Pancreas (tissue), 10 donors: ENCODE results near the gene SMYD3. TPM values are rescaled to one million over a fixed set of nuclear protein-coding genes. Genes with fewer than 3 reads are reported as not detected.

Experiments
- ATAC-seq, 4 donors: fragments of 200-7000 bp; cut with Tn5 transposase; one replicate each; pipeline versions ENCODE4 v1.8.0 to v1.9.1; 2020; ENCODE audit warnings: mild to moderate bottlenecking in 4 of 4, moderate library complexity in 4 of 4
- DNase-seq, 6 donors: peaks; one replicate each; pipeline ENCODE4 v3.0.0-alpha.2; 2020
- FAIRE-seq: peaks from 2 replicates; lab custom pipeline; 2012; peaks lifted over from hg19 to GRCh38; lab: Jason Lieb, UNC
- H3K27ac ChIP-seq, 4 donors: fragments of 200-600 bp; sonication (generic); 1 replicate in 3 of 4; 2 replicates in 1 of 4; pipeline versions ENCODE4 v1.5.0 to v1.8.0; 2020
- H3K27me3 ChIP-seq, 4 donors: fragments of 200-600 bp; one replicate each; pipeline ENCODE4 v1.8.0; 2021
- H3K36me3 ChIP-seq, 3 donors: fragments of 200-600 bp; sonication (generic) in 1 of 3; one replicate each; pipeline versions ENCODE4 v1.5.0 to v1.8.0; 2020 to 2021
- H3K4me1 ChIP-seq, 3 donors: fragments of 200-600 bp; one replicate each; pipeline ENCODE4 v1.8.0; 2021
- H3K4me3 ChIP-seq, 4 donors: fragments of 200-600 bp; sonication (generic) in 2 of 4; one replicate each; pipeline versions ENCODE4 v1.5.0 to v1.8.0; 2020 to 2021
- H3K9me3 ChIP-seq, 4 donors: fragments of 200-600 bp; one replicate each; pipeline ENCODE4 v1.8.0; 2021
- WGBS, 2 donors: extraction: QIAGEN DNeasy Blood & Tissue Kit; methylation state at CpG; one replicate each; pipeline ENCODE4 v1.1.7; 2013; 5-methylcytosine and 5-hydroxymethylcytosine counted together
- intact Hi-C, 3 donors: fragments of 100-400 bp; cut with DNase I; formaldehyde crosslinking; loops; one replicate each; pipeline versions ENCODE4 v1.11.1 to v1.14.2; 2022
- polyA plus RNA-seq, 2 donors: library from polyadenylated mRNA; stranded (reverse); fragments of 200-250 nt; gene quantifications; one replicate each; pipeline ENCODE4 v1.2.3, GENCODE V29; 2013
- total RNA-seq, 6 donors: library from RNA; stranded (reverse); fragmentation: NEBNext Ultra II Directional in 4 of 6; extraction: Animal tissue kit (Norgen Biotek cat#: 25700) in 4 of 6; gene quantifications; one replicate each; pipeline versions ENCODE4 v1.2.1 to v1.2.4, GENCODE V29; 2021 to 2023
- TF ChIP-seq, protein P1 (sequence below), 4 donors: fragments of 200-600 bp; sonication (generic) in 3 of 4; IDR thresholded peaks; one replicate each; pipeline versions ENCODE4 v1.5.0 to v1.8.0; 2021; ENCODE audit warnings: antibody characterized with exemption in 4 of 4
- donor health status: healthy with polysubstance abuse.
- donor health status: DM: no; HTN: no; CAD: no; lungs with moderate emphysema.
- donor health status: DM: no; HTN: no; CAD: no.
- donor health status: control.
- donor health status: control.
- donor health status: Bipolar disorder and iron deficiency.
- donor health status: DM: yes; HTN: yes; CAD: no.
- donor health status: DM: no; HTN: no; CAD: no.
- donor health status: DM: no; HTN: no; CAD: no.
- donor health status: DM: yes; HTN: yes; CAD: no.

Gene SMYD3
- total and polyA plus RNA-seq, 8 donors, result 4.6 to 10.5 (median 6.7) TPM

- H3K9me3 ChIP-seq, result no peaks in the 10 kb centered on the region
- ATAC-seq (no peak), FAIRE-seq (no peak), DNase-seq (no peak)
- TF ChIP-seq, protein P1, sequence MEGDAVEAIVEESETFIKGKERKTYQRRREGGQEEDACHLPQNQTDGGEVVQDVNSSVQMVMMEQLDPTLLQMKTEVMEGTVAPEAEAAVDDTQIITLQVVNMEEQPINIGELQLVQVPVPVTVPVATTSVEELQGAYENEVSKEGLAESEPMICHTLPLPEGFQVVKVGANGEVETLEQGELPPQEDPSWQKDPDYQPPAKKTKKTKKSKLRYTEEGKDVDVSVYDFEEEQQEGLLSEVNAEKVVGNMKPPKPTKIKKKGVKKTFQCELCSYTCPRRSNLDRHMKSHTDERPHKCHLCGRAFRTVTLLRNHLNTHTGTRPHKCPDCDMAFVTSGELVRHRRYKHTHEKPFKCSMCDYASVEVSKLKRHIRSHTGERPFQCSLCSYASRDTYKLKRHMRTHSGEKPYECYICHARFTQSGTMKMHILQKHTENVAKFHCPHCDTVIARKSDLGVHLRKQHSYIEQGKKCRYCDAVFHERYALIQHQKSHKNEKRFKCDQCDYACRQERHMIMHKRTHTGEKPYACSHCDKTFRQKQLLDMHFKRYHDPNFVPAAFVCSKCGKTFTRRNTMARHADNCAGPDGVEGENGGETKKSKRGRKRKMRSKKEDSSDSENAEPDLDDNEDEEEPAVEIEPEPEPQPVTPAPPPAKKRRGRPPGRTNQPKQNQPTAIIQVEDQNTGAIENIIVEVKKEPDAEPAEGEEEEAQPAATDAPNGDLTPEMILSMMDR (IDR thresholded peaks at IDR 0.05), result no peak
- WGBS, 2 donors, result 94 to 98% methylated on average over 13 of the region's 13 CpGs
- no peaks in the 10 kb centered on the region for H3K27me3 ChIP-seq
- intact Hi-C loops, result no loop called here
- H3K27ac ChIP-seq, result no peak overlapping the region
- no peak overlapping the region for H3K4me3 ChIP-seq
- H3K36me3 ChIP-seq, result no peaks in the 10 kb centered on the region
- H3K4me1 ChIP-seq, result no peaks in the 10 kb centered on the region
Measured at GRCh38 chr1:246081856-246082668, 425.0 kb downstream of the SMYD3 start.

- ATAC-seq (no peak), DNase-seq (no peak), FAIRE-seq (no peak)
- 92 to 95% methylated on average over 4 of the region's 4 CpGs for WGBS, 2 donors
- no peaks in the 10 kb centered on the region for H3K9me3 ChIP-seq
- TF ChIP-seq, protein P1 (IDR thresholded peaks at IDR 0.05), result no peak
- no peaks in the 10 kb centered on the region for H3K4me1 ChIP-seq
- no peak overlapping the region for H3K27ac ChIP-seq
- intact Hi-C loops, result no loop called here
- H3K4me3 ChIP-seq, result no peak overlapping the region
- H3K36me3 ChIP-seq, result no peaks in the 10 kb centered on the region
- no peaks in the 10 kb centered on the region for H3K27me3 ChIP-seq
Measured at GRCh38 chr1:246081138-246081702, 425.9 kb downstream of the SMYD3 start.

DNA sequence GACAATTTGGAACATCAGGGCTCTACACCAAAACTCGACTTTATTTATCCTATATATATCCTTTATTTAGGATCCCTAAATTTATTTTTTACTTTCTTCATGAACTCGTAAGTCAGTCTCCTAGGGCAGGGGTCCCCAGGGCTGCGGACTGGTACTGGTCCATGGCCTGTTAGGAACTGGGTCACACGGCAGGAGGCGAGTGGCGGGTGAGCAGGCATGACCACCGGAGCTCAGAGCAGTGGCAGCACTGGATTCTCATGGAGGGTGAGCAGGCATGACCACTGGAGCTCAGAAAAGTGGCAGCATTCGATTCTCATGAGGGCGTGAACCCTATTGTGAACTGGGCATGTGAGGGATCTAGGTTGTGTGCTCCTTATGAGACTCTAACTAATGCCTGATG lies 427.0 kb downstream of the SMYD3 start:
- Histone ChIP-seq H3K4me1 (no peaks in the 10 kb centered on the region), H3K36me3 (no peaks in the 10 kb centered on the region), H3K27ac (no peak overlapping the region), H3K27me3 (no peaks in the 10 kb centered on the region), H3K4me3 (no peak overlapping the region), H3K9me3 (no peaks in the 10 kb centered on the region)
- intact Hi-C loops, result no loop called here
- ATAC-seq (no peak), DNase-seq (no peak), FAIRE-seq (no peak)
- WGBS, 2 donors, result 92 to 97% methylated on average over 9 of the region's 9 CpGs
- TF ChIP-seq, protein P1 (IDR thresholded peaks at IDR 0.05), result no peak

DNA sequence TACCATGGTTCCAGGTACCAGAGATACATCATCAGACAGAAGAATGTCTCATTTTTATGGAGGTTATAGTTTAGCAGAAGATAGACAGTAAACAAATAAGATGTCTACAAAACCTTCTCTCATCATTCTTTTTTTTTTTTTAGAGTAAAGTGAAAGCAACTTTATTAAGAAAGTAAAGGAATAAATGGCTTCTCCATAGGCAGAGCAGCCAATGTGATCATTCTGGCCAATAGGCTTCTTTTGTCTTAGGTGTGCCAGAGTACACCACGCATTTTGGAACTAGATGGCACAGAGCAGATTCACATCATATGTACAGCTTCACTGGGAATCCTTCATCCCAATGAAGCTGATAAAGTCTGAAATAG lies 428.2 kb downstream of the SMYD3 start:
- Histone ChIP-seq H3K27me3 (no peaks in the 10 kb centered on the region), H3K27ac (no peak overlapping the region), H3K4me3 (no peak overlapping the region), H3K36me3 (no peaks in the 10 kb centered on the region), H3K4me1 (no peaks in the 10 kb centered on the region), H3K9me3 (no peaks in the 10 kb centered on the region)
- intact Hi-C loops, result no loop called here
- DNase-seq, result no peak
- no peak for ATAC-seq
- 92 to 93% methylated on average over 1 of the region's 1 CpG for WGBS, 2 donors
- TF ChIP-seq, protein P1 (IDR thresholded peaks at IDR 0.05), result no peak
- FAIRE-seq, result no peak
